Kidney (tissue), 14 donors: Measurements from ENCODE around the gene ZFYVE1. TPM values are rescaled to one million over a fixed set of nuclear protein-coding genes. Genes with fewer than 3 reads are reported as not detected.

Experiments used
- DNase-seq, 5 donors: peaks; one replicate each; pipeline ENCODE4 v3.0.0-alpha.2; 2013 to 2020
- FAIRE-seq: peaks from 2 replicates; lab custom pipeline; 2012; peaks lifted over from hg19 to GRCh38; lab: Jason Lieb, UNC
- H3K27ac ChIP-seq, 2 donors: one replicate each; pipeline ENCODE4 v1.7.0; 2013; ENCODE audit warnings: low read depth in 2 of 2, low read length in 2 of 2, inconsistent platforms in 1 of 2
- H3K27me3 ChIP-seq: one replicate; pipeline ENCODE4 v1.7.1; 2013; ENCODE audit warnings: low read length, inconsistent platforms; ENCODE audit not compliant: control insufficient read depth, insufficient read depth
- H3K36me3 ChIP-seq, 3 donors: one replicate each; pipeline versions ENCODE4 v1.7.0 to v1.7.1; 2013; ENCODE audit warnings: low read length in 3 of 3, control low read depth in 1 of 3, inconsistent platforms in 1 of 3; ENCODE audit not compliant: insufficient read depth in 3 of 3, control insufficient read depth in 2 of 3
- H3K4me1 ChIP-seq, 3 donors: one replicate each; pipeline versions ENCODE4 v1.7.0 to v1.7.1; 2013; ENCODE audit warnings: low read length in 3 of 3, inconsistent platforms in 1 of 3, low read depth in 1 of 3; ENCODE audit not compliant: control insufficient read depth in 2 of 3, insufficient read depth in 2 of 3
- H3K4me3 ChIP-seq, 3 donors: one replicate each; pipeline versions ENCODE4 v1.7.0 to v1.8.1; 2013; ENCODE audit warnings: low read length in 3 of 3, control low read depth in 1 of 3, inconsistent platforms in 1 of 3
- H3K9ac ChIP-seq, 3 donors: one replicate each; pipeline versions ENCODE4 v1.7.0 to v1.7.1; 2013; ENCODE audit warnings: low read length in 3 of 3, control low read depth in 1 of 3, inconsistent platforms in 1 of 3
- H3K9me3 ChIP-seq, 3 donors: one replicate each; pipeline versions ENCODE4 v1.7.0 to v1.7.1; 2013; ENCODE audit warnings: low read length in 3 of 3, control low read depth in 1 of 3, inconsistent platforms in 1 of 3; ENCODE audit not compliant: control insufficient read depth in 2 of 3, insufficient read depth in 1 of 3
- intact Hi-C: fragments of 100-400 bp; cut with DNase I; formaldehyde crosslinking; loops from one replicate; pipeline ENCODE4 v1.11.1; 2022
- polyA plus RNA-seq: library from polyadenylated mRNA; stranded (reverse); fragments of 350-450 nt; fragmentation: Illumina TruSeq; extraction: RNeasy Lipid Tissue Mini Kit (QIAGEN cat#74804); gene quantifications from one replicate; pipeline ENCODE4 v1.2.3, GENCODE V29; 2014; ENCODE audit warnings: low read depth, low replicate concordance; ENCODE audit not compliant: insufficient read depth
- total RNA-seq: library from RNA; stranded (reverse); fragmentation: NEBNext Ultra II Directional; extraction: Animal tissue kit (Norgen Biotek cat#: 25700); gene quantifications from one replicate; pipeline ENCODE4 v1.2.1, GENCODE V29; 2021
- TF ChIP-seq, protein P1 (sequence below): IDR thresholded peaks from 3 replicates; pipeline ENCODE4 v1.5.1; 2012; ENCODE audit warnings: mild to moderate bottlenecking, moderate library complexity, borderline replicate concordance; ENCODE audit not compliant: insufficient read depth; ENCODE audit errors: extremely low read depth
- donor health status: control.
- donor health status: control.
- donor health status: control.
- donor health status: control.
- donor health status: control.
- donor health status: DM: yes; HTN: yes; CAD: no.
- donor health status: Normal renal cell carcinoma (clear cell type).

The ZFYVE1 gene
- total and polyA plus RNA-seq, 2 donors from 2014 or later = 10.7 to 18.8 TPM

DNA sequence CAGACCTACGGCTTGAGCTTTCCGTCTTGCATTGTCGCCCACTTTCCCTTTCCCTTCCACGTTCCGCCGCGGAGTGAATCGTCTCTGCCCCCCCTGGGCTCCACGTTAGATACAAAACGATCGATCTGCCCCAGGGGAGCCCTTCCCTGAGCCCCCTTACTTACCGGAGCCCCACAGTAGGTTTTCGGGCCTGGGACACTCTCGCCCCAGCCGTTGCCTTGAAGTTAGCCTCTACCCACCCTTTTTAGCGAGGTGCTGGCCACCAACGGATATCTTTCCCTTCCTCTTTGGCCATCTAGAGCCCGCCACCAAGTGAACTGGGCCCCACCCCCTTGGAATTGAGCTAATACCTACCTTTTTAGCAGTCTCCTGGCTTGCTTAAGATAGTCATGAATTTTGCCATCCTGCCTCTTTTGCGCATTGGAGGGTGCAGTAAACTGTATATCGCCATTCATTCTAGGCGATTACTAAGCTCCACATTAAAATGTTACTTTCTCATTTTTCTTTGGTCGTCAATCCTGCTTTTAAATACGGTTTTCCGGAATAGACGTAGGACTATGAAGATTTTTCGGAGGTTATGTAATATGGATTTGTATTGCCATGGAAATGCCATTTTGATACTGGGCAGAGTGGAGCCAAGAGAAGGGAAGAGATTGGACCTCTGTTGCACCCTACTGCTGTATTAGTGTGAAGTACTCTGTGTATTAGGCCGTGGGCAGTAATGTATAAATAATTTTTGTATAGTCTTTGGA is 32.2 kb upstream of the ZFYVE1 start:
- FAIRE-seq = no peak
- TF ChIP-seq, protein P1, sequence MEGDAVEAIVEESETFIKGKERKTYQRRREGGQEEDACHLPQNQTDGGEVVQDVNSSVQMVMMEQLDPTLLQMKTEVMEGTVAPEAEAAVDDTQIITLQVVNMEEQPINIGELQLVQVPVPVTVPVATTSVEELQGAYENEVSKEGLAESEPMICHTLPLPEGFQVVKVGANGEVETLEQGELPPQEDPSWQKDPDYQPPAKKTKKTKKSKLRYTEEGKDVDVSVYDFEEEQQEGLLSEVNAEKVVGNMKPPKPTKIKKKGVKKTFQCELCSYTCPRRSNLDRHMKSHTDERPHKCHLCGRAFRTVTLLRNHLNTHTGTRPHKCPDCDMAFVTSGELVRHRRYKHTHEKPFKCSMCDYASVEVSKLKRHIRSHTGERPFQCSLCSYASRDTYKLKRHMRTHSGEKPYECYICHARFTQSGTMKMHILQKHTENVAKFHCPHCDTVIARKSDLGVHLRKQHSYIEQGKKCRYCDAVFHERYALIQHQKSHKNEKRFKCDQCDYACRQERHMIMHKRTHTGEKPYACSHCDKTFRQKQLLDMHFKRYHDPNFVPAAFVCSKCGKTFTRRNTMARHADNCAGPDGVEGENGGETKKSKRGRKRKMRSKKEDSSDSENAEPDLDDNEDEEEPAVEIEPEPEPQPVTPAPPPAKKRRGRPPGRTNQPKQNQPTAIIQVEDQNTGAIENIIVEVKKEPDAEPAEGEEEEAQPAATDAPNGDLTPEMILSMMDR = no peak
- peak overlapping the region; percentile 91 to 93 (median 93) for H3K9ac ChIP-seq
- H3K4me3 ChIP-seq = peak overlapping the region; percentile 92 to 95 (median 94)
- intact Hi-C loops = no loop called here
- H3K4me1 ChIP-seq = peaks cover 0 to 16% (median 3%) of the 10 kb centered on the region in 3 donors
- DNase-seq = peak in 2 of 5 donors; percentile 58 to 60
- no peaks in the 10 kb centered on the region for H3K9me3 ChIP-seq
- H3K36me3 ChIP-seq = peaks cover 0 to 5% (median 4%) of the 10 kb centered on the region in 3 donors
- H3K27ac ChIP-seq = peak overlapping the region; percentile 95 to 96
- no peaks in the 10 kb centered on the region for H3K27me3 ChIP-seq

DNA sequence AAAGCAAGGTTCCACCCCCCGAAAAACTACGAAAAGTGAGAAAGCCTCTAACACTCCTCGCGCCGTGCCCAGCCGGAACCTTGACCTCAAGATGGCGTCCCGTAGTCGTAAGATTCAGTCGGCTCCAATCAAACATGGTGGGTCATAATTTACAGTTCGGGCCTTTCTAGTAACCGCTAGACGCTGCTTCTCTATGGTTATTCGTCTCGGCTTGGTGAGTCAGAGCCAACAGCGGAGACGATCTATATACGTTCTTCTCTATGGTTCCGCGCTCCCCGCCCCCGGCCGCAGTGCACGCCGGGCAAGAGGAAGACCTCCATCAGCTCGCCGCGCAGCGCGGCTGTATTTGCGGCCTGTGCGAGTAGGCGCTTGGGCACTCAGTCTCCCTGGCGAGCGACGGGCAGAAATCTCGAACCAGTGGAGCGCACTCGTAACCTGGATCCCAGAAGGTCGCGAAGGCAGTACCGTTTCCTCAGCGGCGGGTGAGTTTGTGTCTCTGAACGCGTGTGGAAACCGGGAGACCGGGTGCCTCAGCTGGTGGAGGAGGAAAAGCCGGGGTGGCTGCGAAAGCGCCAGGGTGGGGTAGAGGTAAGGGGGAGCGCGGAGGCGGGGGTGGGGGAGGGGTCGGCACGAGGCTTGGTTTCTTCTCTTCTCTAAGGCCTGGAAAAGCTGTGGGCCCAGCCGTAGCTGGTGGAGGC is 31.5 kb upstream of the ZFYVE1 start, which contains the start of gene RBM25:
Gene RBM25 (plus strand): TSS at position 311 of the 698 bp plus-strand sequence. CDS start 13,108 bp downstream, outside the sequence.
- Histone ChIP-seq H3K27me3 (no peaks in the 10 kb centered on the region), H3K27ac (peak within 1 kb of the TSS; percentile 95 to 96), H3K36me3 (peaks cover 0 to 4% (median 0%) of the 10 kb centered on the region in 3 donors), H3K9me3 (no peaks in the 10 kb centered on the region), H3K9ac (peak within 1 kb of the TSS; percentile 91 to 93 (median 93)), H3K4me3 (peak within 1 kb of the TSS; percentile 92 to 95 (median 94)), H3K4me1 (peaks cover 0 to 16% (median 3%) of the 10 kb centered on the region in 3 donors)
- DNase-seq (peak; percentile 98 to 99 (median 98)), FAIRE-seq (peak; percentile 93)
- TF ChIP-seq, protein P1 = no peak
- intact Hi-C loops = no loop called here

DNA sequence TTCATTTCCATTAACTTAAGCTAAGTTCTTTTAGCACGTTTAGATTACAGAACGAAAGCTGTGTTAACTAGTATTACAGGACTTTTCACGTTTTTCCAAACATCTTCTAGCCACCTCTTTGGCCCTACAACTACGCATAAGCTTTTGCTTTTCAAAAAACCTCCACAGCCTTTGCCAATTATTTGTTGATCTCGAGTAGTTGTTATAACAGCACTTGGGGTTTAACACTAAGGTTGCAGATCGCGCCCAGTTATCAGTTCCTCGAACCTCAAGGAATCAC is 31.0 kb upstream of the ZFYVE1 start:
- TF ChIP-seq, protein P1 = no peak
- Histone ChIP-seq H3K36me3 (peaks cover 0 to 4% (median 0%) of the 10 kb centered on the region in 3 donors), H3K9ac (peak overlapping the region; percentile 63 to 93 (median 91)), H3K9me3 (no peaks in the 10 kb centered on the region), H3K4me3 (peak overlapping the region; percentile 83 to 95 (median 94)), H3K27me3 (no peaks in the 10 kb centered on the region), H3K4me1 (peaks cover 0 to 16% (median 3%) of the 10 kb centered on the region in 3 donors), H3K27ac (peak overlapping the region; percentile 95 to 96)
- DNase-seq (no peak), FAIRE-seq (no peak)
- intact Hi-C loops = no loop called here
